Measurements from ENCODE around the gene PCID2.
"Not testable (repeated sequence)": the region's sequence is repeated elsewhere in the genome, so short reads cannot be mapped to it uniquely, and the experiment has no call there.

The PCID2 gene

GRCh38 chr13:113162783-113163685 lies 45.4 kb downstream of the PCID2 start:
- TF ChIP-seq MYC (IDR thresholded peaks at IDR 0.05; ENCODE audit: low read depth, low read length) (no peak), MAX (IDR thresholded peaks at IDR 0.05; ENCODE audit: low read depth, low read length) (no peak), POLR2A (IDR thresholded peaks at IDR 0.05; ENCODE audit: extremely low read depth, insufficient read length) (no peak), CTCF (IDR thresholded peaks at IDR 0.05; ENCODE audit: low read depth, low read length) (no peak)
- DNase-seq (ENCODE audit: low read depth): no peak
- H3K4me3 ChIP-seq (ENCODE audit: low read depth, low read length): no peak overlapping the region

GRCh38 chr13:113161975-113162374 lies 46.5 kb downstream of the PCID2 start:
- DNase-seq (ENCODE audit: low read depth): not testable (repeated sequence)

GRCh38 chr13:113161433-113161832 lies 47.0 kb downstream of the PCID2 start:
- TF ChIP-seq MYC (IDR thresholded peaks at IDR 0.05; ENCODE audit: low read depth, low read length) (no peak), MAX (IDR thresholded peaks at IDR 0.05; ENCODE audit: low read depth, low read length) (no peak), POLR2A (IDR thresholded peaks at IDR 0.05; ENCODE audit: extremely low read depth, insufficient read length) (no peak), CTCF (IDR thresholded peaks at IDR 0.05; ENCODE audit: low read depth, low read length) (no peak)
- DNase-seq (ENCODE audit: low read depth): no peak
- H3K4me3 ChIP-seq (ENCODE audit: low read depth, low read length): no peak overlapping the region

More at GRCh38 chr13:113161975-113162374, 46.5 kb downstream of the PCID2 start:
- not testable (repeated sequence) for H3K4me3 ChIP-seq (ENCODE audit: low read depth, low read length)

- H3K4me3 ChIP-seq (ENCODE audit: low read depth, low read length): no peak overlapping the region
- DNase-seq (ENCODE audit: low read depth): no peak
- no peak for TF ChIP-seq CTCF (IDR thresholded peaks at IDR 0.05; ENCODE audit: low read depth, low read length)
- TF ChIP-seq POLR2A (IDR thresholded peaks at IDR 0.05; ENCODE audit: extremely low read depth, insufficient read length): no peak
- no peak for TF ChIP-seq MAX (IDR thresholded peaks at IDR 0.05; ENCODE audit: low read depth, low read length)
- no peak for TF ChIP-seq MYC (IDR thresholded peaks at IDR 0.05; ENCODE audit: low read depth, low read length)
These were observed 47.5 kb downstream of the PCID2 start for GRCh38 chr13:113160983-113161382.

- H3K4me3 ChIP-seq (ENCODE audit: low read depth, low read length): no peak overlapping the region
- TF ChIP-seq POLR2A (IDR thresholded peaks at IDR 0.05; ENCODE audit: extremely low read depth, insufficient read length) (no peak), MAX (IDR thresholded peaks at IDR 0.05; ENCODE audit: low read depth, low read length) (no peak), CTCF (IDR thresholded peaks at IDR 0.05; ENCODE audit: low read depth, low read length) (no peak), MYC (IDR thresholded peaks at IDR 0.05; ENCODE audit: low read depth, low read length) (no peak)
- no peak for DNase-seq (ENCODE audit: low read depth)
These were observed 48.8 kb downstream of the PCID2 start for GRCh38 chr13:113159701-113160100.

GRCh38 chr13:113158946-113159345 lies 49.5 kb downstream of the PCID2 start:
- TF ChIP-seq MYC (IDR thresholded peaks at IDR 0.05; ENCODE audit: low read depth, low read length) (no peak), CTCF (IDR thresholded peaks at IDR 0.05; ENCODE audit: low read depth, low read length) (no peak), MAX (IDR thresholded peaks at IDR 0.05; ENCODE audit: low read depth, low read length) (no peak), POLR2A (IDR thresholded peaks at IDR 0.05; ENCODE audit: extremely low read depth, insufficient read length) (no peak)
- DNase-seq (ENCODE audit: low read depth): no peak

More at GRCh38 chr13:113158946-113159345, 49.5 kb downstream of the PCID2 start:
- H3K4me3 ChIP-seq (ENCODE audit: low read depth, low read length): no peak overlapping the region
